Hepatocyte (in vitro differentiated cells): ENCODE results near the gene POLR1H. TPM values are rescaled to one million over a fixed set of nuclear protein-coding genes. Genes with fewer than 3 reads are reported as not detected.

Experiments used
- DNase-seq: peaks from one replicate; pipeline ENCODE4 v3.0.0-alpha.2; 2016; ENCODE audit warnings: low spot score
- H2AFZ ChIP-seq: fragments of 200-600 bp; sonication (generic); 2 replicates; pipeline ENCODE4 v1.6.0; 2016; ENCODE audit warnings: antibody characterized with exemption, mild to moderate bottlenecking
- H3K27ac ChIP-seq: fragments of 200-600 bp; sonication (generic); 2 replicates; pipeline ENCODE4 v1.5.1; 2016; ENCODE audit warnings: mild to moderate bottlenecking
- H3K27me3 ChIP-seq: fragments of 200-600 bp; sonication (generic); 2 replicates; pipeline ENCODE4 v1.6.1; 2016
- H3K36me3 ChIP-seq: fragments of 200-600 bp; sonication (generic); replicated peaks from 2 replicates; pipeline ENCODE4 v1.5.1; 2016; ENCODE audit warnings: low read depth; ENCODE audit not compliant: insufficient read depth
- H3K4me1 ChIP-seq: fragments of 200-600 bp; sonication (generic); 2 replicates; pipeline ENCODE4 v1.5.1; 2016; ENCODE audit warnings: mild to moderate bottlenecking, moderate library complexity; ENCODE audit not compliant: insufficient read depth
- H3K4me2 ChIP-seq: fragments of 200-600 bp; sonication (generic); 2 replicates; pipeline ENCODE4 v1.6.0; 2016
- H3K4me3 ChIP-seq: fragments of 200-600 bp; sonication (generic); 2 replicates; pipeline ENCODE4 v1.5.1; 2016; ENCODE audit warnings: mild to moderate bottlenecking
- H3K79me2 ChIP-seq: fragments of 200-600 bp; sonication (generic); 2 replicates; pipeline ENCODE4 v1.6.0; 2017; ENCODE audit warnings: mild to moderate bottlenecking
- H3K9me2 ChIP-seq: fragments of 200-600 bp; sonication (generic); replicated peaks from 2 replicates; pipeline ENCODE4 v1.6.0; 2017; ENCODE audit warnings: mild to moderate bottlenecking; ENCODE audit not compliant: insufficient read depth
- H3K9me3 ChIP-seq: fragments of 200-600 bp; sonication (generic); 2 replicates; pipeline ENCODE4 v1.5.1; 2016; ENCODE audit warnings: low read depth, mild to moderate bottlenecking
- H4K20me1 ChIP-seq: fragments of 200-600 bp; sonication (generic); 2 replicates; pipeline ENCODE4 v1.6.0; 2016; ENCODE audit warnings: mild to moderate bottlenecking; ENCODE audit not compliant: insufficient read depth, poor library complexity, severe bottlenecking
- CTCF ChIP-seq: fragments of 200-600 bp; sonication (generic); IDR thresholded peaks from 2 replicates; pipeline ENCODE4 v1.5.1; 2016; ENCODE audit warnings: antibody characterized with exemption, mild to moderate bottlenecking; ENCODE audit not compliant: poor library complexity
- EZH2 ChIP-seq: fragments of 200-600 bp; sonication (generic); IDR thresholded peaks from 2 replicates; pipeline ENCODE4 v1.6.1; 2016; ENCODE audit warnings: antibody characterized with exemption, mild to moderate bottlenecking, borderline replicate concordance
- EZH2phosphoT487 ChIP-seq: fragments of 200-600 bp; sonication (generic); IDR thresholded peaks from one replicate; pipeline ENCODE4 v1.6.1; 2018; ENCODE audit warnings: antibody characterized with exemption, mild to moderate bottlenecking, low read depth, moderate library complexity; ENCODE audit not compliant: unreplicated experiment, severe bottlenecking
- WGBS: methylation state at CpG from one replicate; pipeline ENCODE4 v1.1.6; 2016; ENCODE audit warnings: low lambda C conversion rate; ENCODE audit errors: missing lambda C conversion rate; 5-methylcytosine and 5-hydroxymethylcytosine counted together
- polyA plus RNA-seq: library from polyadenylated mRNA; unstranded; fragments of >200 nt; fragmentation: Nextera tagmentation; extraction: Ambion mirVana; gene quantifications from 2 replicates; pipeline ENCODE4 v1.2.1, GENCODE V29; 2016
- total RNA-seq: library from RNA; depleted of rRNA; stranded (reverse); fragments of >200 nt; gene quantifications from 2 replicates; pipeline ENCODE4 v1.2.3, GENCODE V29; 2014

The POLR1H gene
- total and polyA plus RNA-seq, 2 experiments from 2014 or later = 21.3 to 34.8 TPM

GRCh38 chr6:30104661-30105060 lies 43.6 kb downstream of the POLR1H start:
- no peaks in the 10 kb centered on the region for H3K79me2 ChIP-seq
- no peak overlapping the region for H3K27ac ChIP-seq
- no peak for TF ChIP-seq EZH2
- no peak for TF ChIP-seq CTCF
- no peak for TF ChIP-seq EZH2phosphoT487
- peaks cover 20% of the 10 kb centered on the region for H3K4me1 ChIP-seq
- H3K9me3 ChIP-seq = no peaks in the 10 kb centered on the region
- no peaks in the 10 kb centered on the region for H4K20me1 ChIP-seq
- H3K9me2 ChIP-seq = no peaks in the 10 kb centered on the region
- DNase-seq = no peak
- H2AFZ ChIP-seq = no peak overlapping the region
- no peak overlapping the region for H3K4me2 ChIP-seq
- H3K36me3 ChIP-seq = no peaks in the 10 kb centered on the region
- WGBS = 66% methylated on average over 2 of the region's 2 CpGs
- peaks cover 22% of the 10 kb centered on the region for H3K27me3 ChIP-seq
- H3K4me3 ChIP-seq = no peak overlapping the region

- 85% methylated on average over 26 of the region's 27 CpGs for WGBS
- H3K27ac ChIP-seq = peak overlapping the region; percentile 29
- H3K4me2 ChIP-seq = peak overlapping the region; percentile 60
- H3K36me3 ChIP-seq = no peaks in the 10 kb centered on the region
- H3K4me3 ChIP-seq = no peak overlapping the region
- no peaks in the 10 kb centered on the region for H3K9me3 ChIP-seq
- DNase-seq = no peak
- no peaks in the 10 kb centered on the region for H3K79me2 ChIP-seq
- peaks cover 10% of the 10 kb centered on the region for H3K4me1 ChIP-seq
- H3K9me2 ChIP-seq = no peaks in the 10 kb centered on the region
- TF ChIP-seq EZH2 (no peak), CTCF (no peak), EZH2phosphoT487 (no peak)
- peaks cover 29% of the 10 kb centered on the region for H3K27me3 ChIP-seq
- H4K20me1 ChIP-seq = no peaks in the 10 kb centered on the region
- no peak overlapping the region for H2AFZ ChIP-seq
Observed at GRCh38 chr6:30111266-30111856, 50.3 kb downstream of the POLR1H start.

GRCh38 chr6:30112402-30112994 lies 51.4 kb downstream of the POLR1H start:
- H3K4me1 ChIP-seq = peaks cover 10% of the 10 kb centered on the region
- peak overlapping the region; percentile 84 for H3K27ac ChIP-seq
- WGBS = 78% methylated on average over 10 of the region's 10 CpGs
- no peaks in the 10 kb centered on the region for H3K79me2 ChIP-seq
- H3K9me3 ChIP-seq = no peaks in the 10 kb centered on the region
- H2AFZ ChIP-seq = no peak overlapping the region
- peaks cover 28% of the 10 kb centered on the region for H3K27me3 ChIP-seq
- DNase-seq = no peak
- H3K36me3 ChIP-seq = no peaks in the 10 kb centered on the region
- peak overlapping the region; percentile 60 for H3K4me2 ChIP-seq
- H3K9me2 ChIP-seq = no peaks in the 10 kb centered on the region
- H4K20me1 ChIP-seq = no peaks in the 10 kb centered on the region
- TF ChIP-seq EZH2 = no peak
- TF ChIP-seq CTCF = no peak
- TF ChIP-seq EZH2phosphoT487 = no peak
- no peak overlapping the region for H3K4me3 ChIP-seq
